ENCODE measurements around the gene COL20A1. TPM values are rescaled to one million over a fixed set of nuclear protein-coding genes. Genes with fewer than 3 reads are reported as not detected.
"Not testable (repeated sequence)": the region's sequence is repeated elsewhere in the genome, so short reads cannot be mapped to it uniquely, and the experiment has no call there.

Gene COL20A1
- total RNA-seq, 1 experiment from 2014 or later, result 3.1 TPM

DNA sequence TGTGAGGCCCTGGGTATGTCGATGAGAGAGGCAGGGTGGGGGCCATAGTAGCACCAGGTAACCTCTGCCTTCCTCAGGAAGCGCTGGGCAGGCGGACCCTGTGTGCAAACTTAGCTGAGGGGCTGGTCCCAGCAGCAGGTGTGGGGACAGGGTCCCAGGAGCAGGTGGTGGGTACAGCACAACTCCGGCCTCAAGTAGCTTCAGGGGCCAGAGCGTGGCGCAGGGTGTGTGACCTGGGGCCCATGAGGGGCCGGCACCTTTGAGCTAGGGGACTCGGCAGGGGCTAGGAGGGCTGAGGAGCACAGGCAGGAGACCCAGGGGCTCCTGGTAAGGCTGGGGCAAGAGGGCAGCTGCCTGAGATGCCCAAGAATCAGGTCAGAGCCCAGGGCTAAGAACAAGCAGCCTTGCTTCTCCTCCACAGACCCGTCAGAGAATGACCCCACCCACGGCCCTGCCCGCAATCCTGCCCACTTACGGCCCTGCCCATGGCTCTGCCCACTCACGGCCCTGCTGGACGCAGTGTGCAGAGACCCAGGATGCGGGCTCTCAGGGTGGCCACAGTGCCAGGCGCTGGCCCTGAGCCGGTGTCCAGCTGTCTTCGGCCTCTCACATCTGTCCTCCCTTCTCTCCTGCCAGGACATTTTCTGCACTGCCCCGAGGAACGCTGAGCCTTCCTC is 37.2 kb downstream of the COL20A1 start:
- H3K9me3 ChIP-seq (ENCODE audit: low read length), result no peaks in the 10 kb centered on the region; the same call in 1 of the 2 replicates
- H3K27ac ChIP-seq (ENCODE audit: low read length), result no peak overlapping the region
- no peak overlapping the region for H3K4me2 ChIP-seq (ENCODE audit: low read depth, low read length, poor library complexity, severe bottlenecking)
- H3K4me3 ChIP-seq (ENCODE audit: low read length), result no peak overlapping the region
- no peaks in the 10 kb centered on the region for H3K36me3 ChIP-seq (ENCODE audit: insufficient read depth, low read length)
- no peak for DNase-seq
- H3K9ac ChIP-seq (ENCODE audit: low read length), result no peak overlapping the region
- no peaks in the 10 kb centered on the region for H4K20me1 ChIP-seq (ENCODE audit: insufficient read depth, low read depth, low read length)
- no peak overlapping the region for H2AFZ ChIP-seq (ENCODE audit: low read length)
- H3K79me2 ChIP-seq (ENCODE audit: low read length), result no peaks in the 10 kb centered on the region
- H3K27me3 ChIP-seq (ENCODE audit: low read length), result no peaks in the 10 kb centered on the region
- no peaks in the 10 kb centered on the region for H3K4me1 ChIP-seq (ENCODE audit: low read length)
- no peaks in the 10 kb centered on the region for H3K9me2 ChIP-seq (replicated peaks; ENCODE audit: insufficient read depth, low read length)

DNA sequence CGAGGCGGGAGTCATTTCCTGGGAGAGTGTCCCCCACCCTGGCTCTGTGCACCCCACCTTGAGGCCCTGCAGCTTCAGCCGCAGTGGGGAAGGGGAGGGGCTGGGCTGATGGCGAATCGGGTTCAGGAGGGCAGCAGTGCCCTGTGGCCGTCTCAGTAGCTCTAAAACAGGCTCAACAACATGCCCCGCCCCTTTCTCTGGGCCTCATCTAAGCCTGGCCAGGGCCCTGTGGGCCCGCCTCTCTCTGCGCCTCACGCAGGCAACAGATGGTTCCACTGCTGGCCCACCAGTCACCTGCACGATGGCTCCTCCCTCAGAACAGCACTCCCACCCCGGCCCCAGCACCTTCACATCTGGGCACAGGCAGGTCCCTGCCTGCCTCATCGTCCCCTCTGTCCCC is 38.0 kb downstream of the COL20A1 start:
- Histone ChIP-seq H3K4me3 (ENCODE audit: low read length) (no peak overlapping the region), H3K27ac (ENCODE audit: low read length) (no peak overlapping the region), H3K9ac (ENCODE audit: low read length) (no peak overlapping the region), H2AFZ (ENCODE audit: low read length) (no peak overlapping the region), H3K9me2 (replicated peaks; ENCODE audit: insufficient read depth, low read length) (no peaks in the 10 kb centered on the region), H3K4me1 (ENCODE audit: low read length) (no peaks in the 10 kb centered on the region), H3K79me2 (ENCODE audit: low read length) (no peaks in the 10 kb centered on the region), H4K20me1 (ENCODE audit: insufficient read depth, low read depth, low read length) (no peaks in the 10 kb centered on the region), H3K36me3 (ENCODE audit: insufficient read depth, low read length) (no peaks in the 10 kb centered on the region), H3K4me2 (ENCODE audit: low read depth, low read length, poor library complexity, severe bottlenecking) (no peak overlapping the region), H3K27me3 (ENCODE audit: low read length) (no peaks in the 10 kb centered on the region), H3K9me3 (ENCODE audit: low read length) (no peaks in the 10 kb centered on the region; the same call in 1 of the 2 replicates)
- DNase-seq, result no peak

DNA sequence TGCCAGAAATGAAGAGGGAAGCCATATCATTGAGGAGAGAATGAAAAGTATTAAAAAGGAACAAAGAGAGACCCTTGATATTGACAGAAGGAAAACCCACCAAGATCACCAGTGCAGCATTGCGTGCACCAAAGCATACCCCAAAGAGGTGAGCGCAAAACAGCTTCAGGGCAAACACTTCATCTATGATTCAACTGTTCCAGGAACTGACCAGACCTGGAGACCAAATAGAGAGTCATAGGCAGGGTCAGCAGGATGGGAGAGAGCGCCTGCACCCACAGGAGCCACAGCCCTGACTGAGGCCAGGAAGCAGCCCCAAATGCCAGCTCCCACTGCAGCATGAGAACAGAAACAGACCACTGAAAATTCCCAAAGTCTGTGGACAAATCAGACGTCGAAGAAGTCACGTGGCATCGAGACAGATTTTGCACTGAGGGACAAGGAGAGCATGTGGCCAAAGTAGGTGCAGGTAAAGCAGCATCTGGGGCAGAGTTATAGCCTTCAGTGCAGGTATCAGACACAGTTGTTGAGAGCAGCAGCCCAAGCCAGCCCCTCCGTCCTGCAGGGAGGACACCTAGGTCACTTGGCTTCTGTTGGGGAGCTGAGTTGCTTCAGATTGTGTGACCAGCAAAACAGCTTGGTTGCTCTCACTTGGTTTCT is 38.9 kb downstream of the COL20A1 start:
- Histone ChIP-seq H3K9me2 (replicated peaks; ENCODE audit: insufficient read depth, low read length) (no peaks in the 10 kb centered on the region), H3K79me2 (ENCODE audit: low read length) (no peaks in the 10 kb centered on the region), H3K4me3 (ENCODE audit: low read length) (no peak overlapping the region), H3K9me3 (ENCODE audit: low read length) (no peaks in the 10 kb centered on the region; the same call in 1 of the 2 replicates), H3K4me1 (ENCODE audit: low read length) (no peaks in the 10 kb centered on the region), H3K27ac (ENCODE audit: low read length) (no peak overlapping the region), H4K20me1 (ENCODE audit: insufficient read depth, low read depth, low read length) (no peaks in the 10 kb centered on the region), H3K36me3 (ENCODE audit: insufficient read depth, low read length) (no peaks in the 10 kb centered on the region), H2AFZ (ENCODE audit: low read length) (no peak overlapping the region), H3K4me2 (ENCODE audit: low read depth, low read length, poor library complexity, severe bottlenecking) (no peak overlapping the region), H3K27me3 (ENCODE audit: low read length) (no peaks in the 10 kb centered on the region), H3K9ac (ENCODE audit: low read length) (no peak overlapping the region)
- DNase-seq, result no peak

DNA sequence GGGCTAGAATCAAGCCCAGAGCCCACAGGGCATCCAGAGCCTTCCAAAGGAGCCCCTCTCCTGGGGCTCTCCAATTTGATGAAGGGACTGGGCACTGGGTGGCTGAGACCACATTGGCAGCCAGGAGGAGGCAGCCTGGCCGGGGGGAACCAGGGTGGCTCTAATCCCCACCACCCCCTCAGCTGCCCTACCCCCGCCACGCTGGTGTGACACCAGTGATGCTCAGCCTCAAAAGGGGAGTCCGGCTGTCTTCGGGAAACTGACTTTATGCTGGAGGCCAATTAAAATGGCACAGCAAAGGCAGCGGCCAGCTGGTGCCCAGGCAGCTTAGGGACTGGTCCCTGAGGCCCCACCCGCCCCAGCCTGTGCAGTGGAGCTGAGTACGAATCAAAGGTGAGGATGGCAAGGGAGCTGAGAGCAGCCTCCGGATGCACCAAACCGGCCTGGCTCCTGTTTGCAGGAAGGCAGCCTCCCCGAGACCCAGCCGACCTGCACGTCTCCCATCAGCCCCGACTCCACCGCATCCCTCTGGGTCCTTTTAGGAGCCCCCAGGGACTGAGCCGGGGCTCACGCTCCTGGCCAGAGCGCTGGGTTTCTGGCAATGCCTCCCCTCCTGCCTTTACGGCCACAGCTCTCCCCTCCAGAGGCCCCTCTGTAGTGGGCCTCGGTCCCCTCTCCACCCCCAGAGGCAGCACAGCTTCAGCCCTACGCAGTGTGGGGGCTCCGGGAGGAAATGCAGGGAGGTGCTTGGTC is 39.7 kb downstream of the COL20A1 start:
- H3K9me2 ChIP-seq (replicated peaks; ENCODE audit: insufficient read depth, low read length), result no peaks in the 10 kb centered on the region
- H3K79me2 ChIP-seq (ENCODE audit: low read length), result no peaks in the 10 kb centered on the region
- no peaks in the 10 kb centered on the region for H4K20me1 ChIP-seq (ENCODE audit: insufficient read depth, low read depth, low read length)
- no peak overlapping the region for H3K4me3 ChIP-seq (ENCODE audit: low read length)
- H3K4me2 ChIP-seq (ENCODE audit: low read depth, low read length, poor library complexity, severe bottlenecking), result no peak overlapping the region
- no peaks in the 10 kb centered on the region for H3K4me1 ChIP-seq (ENCODE audit: low read length)
- no peaks in the 10 kb centered on the region; the same call in 1 of the 2 replicates for H3K9me3 ChIP-seq (ENCODE audit: low read length)
- no peak overlapping the region for H2AFZ ChIP-seq (ENCODE audit: low read length)
- H3K27me3 ChIP-seq (ENCODE audit: low read length), result no peaks in the 10 kb centered on the region
- no peak overlapping the region for H3K9ac ChIP-seq (ENCODE audit: low read length)
- no peak for DNase-seq
- no peak overlapping the region for H3K27ac ChIP-seq (ENCODE audit: low read length)
- H3K36me3 ChIP-seq (ENCODE audit: insufficient read depth, low read length), result no peaks in the 10 kb centered on the region

- no peaks in the 10 kb centered on the region for H3K9me2 ChIP-seq (replicated peaks; ENCODE audit: insufficient read depth, low read length)
- H3K4me1 ChIP-seq (ENCODE audit: low read length), result no peaks in the 10 kb centered on the region
- no peak overlapping the region for H2AFZ ChIP-seq (ENCODE audit: low read length)
- H3K36me3 ChIP-seq (ENCODE audit: insufficient read depth, low read length), result no peaks in the 10 kb centered on the region
- H3K79me2 ChIP-seq (ENCODE audit: low read length), result no peaks in the 10 kb centered on the region
- DNase-seq, result no peak
- H4K20me1 ChIP-seq (ENCODE audit: insufficient read depth, low read depth, low read length), result no peaks in the 10 kb centered on the region
- H3K4me3 ChIP-seq (ENCODE audit: low read length), result no peak overlapping the region
- H3K9ac ChIP-seq (ENCODE audit: low read length), result no peak overlapping the region
- H3K27ac ChIP-seq (ENCODE audit: low read length), result no peak overlapping the region
- H3K27me3 ChIP-seq (ENCODE audit: low read length), result no peaks in the 10 kb centered on the region
- no peaks in the 10 kb centered on the region; the same call in 1 of the 2 replicates for H3K9me3 ChIP-seq (ENCODE audit: low read length)
- no peak overlapping the region for H3K4me2 ChIP-seq (ENCODE audit: low read depth, low read length, poor library complexity, severe bottlenecking)
Measured at GRCh38 chr20:63333241-63333836, 40.4 kb downstream of the COL20A1 start.

DNA sequence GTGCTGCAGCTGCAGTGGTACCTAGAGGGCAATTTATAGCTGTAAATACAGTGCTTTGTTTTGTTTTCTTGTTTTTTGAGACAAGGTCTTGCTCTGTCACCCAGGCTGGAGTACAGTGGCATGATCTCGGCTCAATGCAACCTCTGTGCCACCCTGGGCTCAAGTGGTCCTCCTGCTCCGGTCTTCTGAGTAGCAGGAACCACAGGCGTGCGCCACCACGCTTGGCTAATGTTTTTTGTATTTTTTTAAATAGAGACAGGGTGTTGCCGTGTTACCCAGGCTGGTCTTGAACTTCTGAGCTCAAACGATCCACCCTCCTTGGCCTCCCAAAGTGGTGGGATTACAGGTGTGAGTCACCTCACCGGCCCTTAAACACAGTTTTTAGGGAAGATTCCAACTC is 41.4 kb downstream of the COL20A1 start:
- no peaks in the 10 kb centered on the region; the same call in 1 of the 2 replicates for H3K9me3 ChIP-seq (ENCODE audit: low read length)
- no peaks in the 10 kb centered on the region for H4K20me1 ChIP-seq (ENCODE audit: insufficient read depth, low read depth, low read length)
- no peaks in the 10 kb centered on the region for H3K27me3 ChIP-seq (ENCODE audit: low read length)
- H3K36me3 ChIP-seq (ENCODE audit: insufficient read depth, low read length), result no peaks in the 10 kb centered on the region
- H3K79me2 ChIP-seq (ENCODE audit: low read length), result no peaks in the 10 kb centered on the region
- H2AFZ ChIP-seq (ENCODE audit: low read length), result no peak overlapping the region
- H3K4me1 ChIP-seq (ENCODE audit: low read length), result no peaks in the 10 kb centered on the region
- no peaks in the 10 kb centered on the region for H3K9me2 ChIP-seq (replicated peaks; ENCODE audit: insufficient read depth, low read length)
- no peak overlapping the region for H3K9ac ChIP-seq (ENCODE audit: low read length)
- H3K4me2 ChIP-seq (ENCODE audit: low read depth, low read length, poor library complexity, severe bottlenecking), result no peak overlapping the region
- H3K4me3 ChIP-seq (ENCODE audit: low read length), result no peak overlapping the region
- no peak overlapping the region for H3K27ac ChIP-seq (ENCODE audit: low read length)
- no peak for DNase-seq

GRCh38 chr20:63335060-63335459 is 42.1 kb downstream of the COL20A1 start:
- H3K9ac ChIP-seq (ENCODE audit: low read length); H2AFZ ChIP-seq (ENCODE audit: low read length); H3K27ac ChIP-seq (ENCODE audit: low read length); DNase-seq; H3K27me3 ChIP-seq (ENCODE audit: low read length); H3K4me3 ChIP-seq (ENCODE audit: low read length); H3K4me1 ChIP-seq (ENCODE audit: low read length); H3K9me3 ChIP-seq (ENCODE audit: low read length); H3K4me2 ChIP-seq (ENCODE audit: low read depth, low read length, poor library complexity, severe bottlenecking); H4K20me1 ChIP-seq (ENCODE audit: insufficient read depth, low read depth, low read length); H3K36me3 ChIP-seq (ENCODE audit: insufficient read depth, low read length); H3K79me2 ChIP-seq (ENCODE audit: low read length); H3K9me2 ChIP-seq (replicated peaks; ENCODE audit: insufficient read depth, low read length): not testable (repeated sequence)

DNA sequence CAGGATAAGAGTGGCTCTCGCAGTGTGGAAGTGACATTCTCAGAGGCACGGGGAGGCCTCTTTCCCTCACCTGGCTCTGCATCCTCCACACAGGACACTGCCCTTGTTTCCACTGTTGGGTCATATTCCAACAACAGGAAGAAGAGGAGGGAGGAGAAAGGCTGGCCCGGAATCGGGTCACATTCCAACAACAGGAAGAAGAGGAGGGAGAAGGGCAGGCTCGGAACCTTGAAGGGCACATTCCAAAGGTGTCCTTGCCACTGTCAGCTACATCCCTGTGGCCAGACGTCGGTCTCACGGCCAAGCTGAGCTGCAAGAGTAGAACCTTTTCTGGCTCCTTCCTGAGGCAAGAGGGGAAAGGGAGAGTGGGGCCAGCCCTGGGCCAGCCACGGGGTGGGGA is 42.7 kb downstream of the COL20A1 start:
- Histone ChIP-seq H3K27ac (ENCODE audit: low read length) (no peak overlapping the region), H3K9me2 (replicated peaks; ENCODE audit: insufficient read depth, low read length) (no peaks in the 10 kb centered on the region), H3K9ac (ENCODE audit: low read length) (no peak overlapping the region), H4K20me1 (ENCODE audit: insufficient read depth, low read depth, low read length) (no peaks in the 10 kb centered on the region), H3K79me2 (ENCODE audit: low read length) (no peaks in the 10 kb centered on the region), H3K27me3 (ENCODE audit: low read length) (no peaks in the 10 kb centered on the region), H3K4me2 (ENCODE audit: low read depth, low read length, poor library complexity, severe bottlenecking) (no peak overlapping the region), H3K36me3 (ENCODE audit: insufficient read depth, low read length) (no peaks in the 10 kb centered on the region), H2AFZ (ENCODE audit: low read length) (no peak overlapping the region), H3K4me3 (ENCODE audit: low read length) (no peak overlapping the region), H3K9me3 (ENCODE audit: low read length) (no peaks in the 10 kb centered on the region; the same call in 1 of the 2 replicates), H3K4me1 (ENCODE audit: low read length) (no peaks in the 10 kb centered on the region)
- no peak for DNase-seq

Data from Karpas-422 (cell line).